Measurements from ENCODE around the gene TMEM219.
A peak's percentile ranks its signal among the peaks of the same experiment; 100 is the strongest.

The TMEM219 gene

DNA sequence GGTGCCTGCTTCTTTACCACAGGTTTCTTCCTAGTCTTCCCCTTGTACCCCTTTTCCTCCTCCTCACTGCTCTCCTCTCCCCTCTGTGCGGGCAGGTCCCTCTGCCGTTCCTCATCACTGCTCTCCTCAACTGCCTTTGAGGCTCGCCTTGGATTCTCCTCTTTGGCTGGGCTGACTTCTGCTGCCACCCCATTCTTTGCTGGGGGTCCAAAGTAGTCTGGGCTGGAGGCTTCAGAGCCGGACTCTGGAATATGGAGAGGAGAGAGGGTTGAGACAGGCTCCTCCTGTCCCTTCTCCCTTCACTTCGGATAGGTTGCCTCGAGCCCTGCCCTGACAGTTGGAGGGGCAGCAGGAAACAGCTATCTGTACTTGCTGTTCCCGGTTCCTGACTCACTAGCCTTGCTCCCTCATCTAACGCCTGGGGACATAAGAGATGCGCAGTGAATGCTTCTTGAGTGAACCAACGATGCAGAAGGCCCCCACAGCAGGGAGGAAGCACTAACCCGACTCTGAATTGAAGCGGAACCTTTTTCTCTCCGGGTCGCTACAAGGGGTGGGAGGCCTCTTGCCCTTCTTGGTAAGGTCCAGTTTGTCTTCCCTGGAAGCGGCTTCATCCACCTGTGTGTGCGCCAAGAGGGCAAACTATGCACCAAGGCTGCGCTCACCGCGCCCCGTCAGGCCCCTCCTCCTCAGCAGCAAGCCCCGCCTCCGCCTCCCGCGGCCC, 32.9 kb downstream of the TMEM219 start (continued):
- TF ChIP-seq, protein P1, sequence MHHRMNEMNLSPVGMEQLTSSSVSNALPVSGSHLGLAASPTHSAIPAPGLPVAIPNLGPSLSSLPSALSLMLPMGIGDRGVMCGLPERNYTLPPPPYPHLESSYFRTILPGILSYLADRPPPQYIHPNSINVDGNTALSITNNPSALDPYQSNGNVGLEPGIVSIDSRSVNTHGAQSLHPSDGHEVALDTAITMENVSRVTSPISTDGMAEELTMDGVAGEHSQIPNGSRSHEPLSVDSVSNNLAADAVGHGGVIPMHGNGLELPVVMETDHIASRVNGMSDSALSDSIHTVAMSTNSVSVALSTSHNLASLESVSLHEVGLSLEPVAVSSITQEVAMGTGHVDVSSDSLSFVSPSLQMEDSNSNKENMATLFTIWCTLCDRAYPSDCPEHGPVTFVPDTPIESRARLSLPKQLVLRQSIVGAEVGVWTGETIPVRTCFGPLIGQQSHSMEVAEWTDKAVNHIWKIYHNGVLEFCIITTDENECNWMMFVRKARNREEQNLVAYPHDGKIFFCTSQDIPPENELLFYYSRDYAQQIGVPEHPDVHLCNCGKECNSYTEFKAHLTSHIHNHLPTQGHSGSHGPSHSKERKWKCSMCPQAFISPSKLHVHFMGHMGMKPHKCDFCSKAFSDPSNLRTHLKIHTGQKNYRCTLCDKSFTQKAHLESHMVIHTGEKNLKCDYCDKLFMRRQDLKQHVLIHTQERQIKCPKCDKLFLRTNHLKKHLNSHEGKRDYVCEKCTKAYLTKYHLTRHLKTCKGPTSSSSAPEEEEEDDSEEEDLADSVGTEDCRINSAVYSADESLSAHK (tag by site-specific recombination; IDR thresholded peaks at IDR 0.05): peak; percentile 43; the same call in 1 of the 2 replicates
- TF ChIP-seq, protein P2, sequence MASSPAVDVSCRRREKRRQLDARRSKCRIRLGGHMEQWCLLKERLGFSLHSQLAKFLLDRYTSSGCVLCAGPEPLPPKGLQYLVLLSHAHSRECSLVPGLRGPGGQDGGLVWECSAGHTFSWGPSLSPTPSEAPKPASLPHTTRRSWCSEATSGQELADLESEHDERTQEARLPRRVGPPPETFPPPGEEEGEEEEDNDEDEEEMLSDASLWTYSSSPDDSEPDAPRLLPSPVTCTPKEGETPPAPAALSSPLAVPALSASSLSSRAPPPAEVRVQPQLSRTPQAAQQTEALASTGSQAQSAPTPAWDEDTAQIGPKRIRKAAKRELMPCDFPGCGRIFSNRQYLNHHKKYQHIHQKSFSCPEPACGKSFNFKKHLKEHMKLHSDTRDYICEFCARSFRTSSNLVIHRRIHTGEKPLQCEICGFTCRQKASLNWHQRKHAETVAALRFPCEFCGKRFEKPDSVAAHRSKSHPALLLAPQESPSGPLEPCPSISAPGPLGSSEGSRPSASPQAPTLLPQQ (tag by site-specific recombination; IDR thresholded peaks at IDR 0.05): no peak
- TF ChIP-seq ZNF335 (tag by site-specific recombination; conservative IDR thresholded peaks at IDR 0.05) (no peak), ZNF426 (tag by site-specific recombination; IDR thresholded peaks at IDR 0.05) (no peak)
- TF ChIP-seq, protein P3, sequence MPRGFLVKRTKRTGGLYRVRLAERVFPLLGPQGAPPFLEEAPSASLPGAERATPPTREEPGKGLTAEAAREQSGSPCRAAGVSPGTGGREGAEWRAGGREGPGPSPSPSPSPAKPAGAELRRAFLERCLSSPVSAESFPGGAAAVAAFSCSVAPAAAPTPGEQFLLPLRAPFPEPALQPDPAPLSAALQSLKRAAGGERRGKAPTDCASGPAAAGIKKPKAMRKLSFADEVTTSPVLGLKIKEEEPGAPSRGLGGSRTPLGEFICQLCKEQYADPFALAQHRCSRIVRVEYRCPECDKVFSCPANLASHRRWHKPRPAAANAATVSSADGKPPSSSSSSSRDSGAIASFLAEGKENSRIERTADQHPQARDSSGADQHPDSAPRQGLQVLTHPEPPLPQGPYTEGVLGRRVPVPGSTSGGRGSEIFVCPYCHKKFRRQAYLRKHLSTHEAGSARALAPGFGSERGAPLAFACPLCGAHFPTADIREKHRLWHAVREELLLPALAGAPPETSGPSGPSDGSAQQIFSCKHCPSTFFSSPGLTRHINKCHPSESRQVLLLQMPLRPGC (tag by site-specific recombination; IDR thresholded peaks at IDR 0.05): no peak
- TF ChIP-seq, protein P4, sequence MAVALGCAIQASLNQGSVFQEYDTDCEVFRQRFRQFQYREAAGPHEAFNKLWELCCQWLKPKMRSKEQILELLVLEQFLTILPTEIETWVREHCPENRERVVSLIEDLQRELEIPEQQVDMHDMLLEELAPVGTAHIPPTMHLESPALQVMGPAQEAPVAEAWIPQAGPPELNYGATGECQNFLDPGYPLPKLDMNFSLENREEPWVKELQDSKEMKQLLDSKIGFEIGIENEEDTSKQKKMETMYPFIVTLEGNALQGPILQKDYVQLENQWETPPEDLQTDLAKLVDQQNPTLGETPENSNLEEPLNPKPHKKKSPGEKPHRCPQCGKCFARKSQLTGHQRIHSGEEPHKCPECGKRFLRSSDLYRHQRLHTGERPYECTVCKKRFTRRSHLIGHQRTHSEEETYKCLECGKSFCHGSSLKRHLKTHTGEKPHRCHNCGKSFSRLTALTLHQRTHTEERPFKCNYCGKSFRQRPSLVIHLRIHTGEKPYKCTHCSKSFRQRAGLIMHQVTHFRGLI (tag by site-specific recombination; IDR thresholded peaks at IDR 0.05): no peak
- TF ChIP-seq, protein P5, sequence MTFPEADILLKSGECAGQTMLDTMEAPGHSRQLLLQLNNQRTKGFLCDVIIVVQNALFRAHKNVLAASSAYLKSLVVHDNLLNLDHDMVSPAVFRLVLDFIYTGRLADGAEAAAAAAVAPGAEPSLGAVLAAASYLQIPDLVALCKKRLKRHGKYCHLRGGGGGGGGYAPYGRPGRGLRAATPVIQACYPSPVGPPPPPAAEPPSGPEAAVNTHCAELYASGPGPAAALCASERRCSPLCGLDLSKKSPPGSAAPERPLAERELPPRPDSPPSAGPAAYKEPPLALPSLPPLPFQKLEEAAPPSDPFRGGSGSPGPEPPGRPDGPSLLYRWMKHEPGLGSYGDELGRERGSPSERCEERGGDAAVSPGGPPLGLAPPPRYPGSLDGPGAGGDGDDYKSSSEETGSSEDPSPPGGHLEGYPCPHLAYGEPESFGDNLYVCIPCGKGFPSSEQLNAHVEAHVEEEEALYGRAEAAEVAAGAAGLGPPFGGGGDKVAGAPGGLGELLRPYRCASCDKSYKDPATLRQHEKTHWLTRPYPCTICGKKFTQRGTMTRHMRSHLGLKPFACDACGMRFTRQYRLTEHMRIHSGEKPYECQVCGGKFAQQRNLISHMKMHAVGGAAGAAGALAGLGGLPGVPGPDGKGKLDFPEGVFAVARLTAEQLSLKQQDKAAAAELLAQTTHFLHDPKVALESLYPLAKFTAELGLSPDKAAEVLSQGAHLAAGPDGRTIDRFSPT (tag by site-specific recombination; IDR thresholded peaks at IDR 0.05): no peak

DNA sequence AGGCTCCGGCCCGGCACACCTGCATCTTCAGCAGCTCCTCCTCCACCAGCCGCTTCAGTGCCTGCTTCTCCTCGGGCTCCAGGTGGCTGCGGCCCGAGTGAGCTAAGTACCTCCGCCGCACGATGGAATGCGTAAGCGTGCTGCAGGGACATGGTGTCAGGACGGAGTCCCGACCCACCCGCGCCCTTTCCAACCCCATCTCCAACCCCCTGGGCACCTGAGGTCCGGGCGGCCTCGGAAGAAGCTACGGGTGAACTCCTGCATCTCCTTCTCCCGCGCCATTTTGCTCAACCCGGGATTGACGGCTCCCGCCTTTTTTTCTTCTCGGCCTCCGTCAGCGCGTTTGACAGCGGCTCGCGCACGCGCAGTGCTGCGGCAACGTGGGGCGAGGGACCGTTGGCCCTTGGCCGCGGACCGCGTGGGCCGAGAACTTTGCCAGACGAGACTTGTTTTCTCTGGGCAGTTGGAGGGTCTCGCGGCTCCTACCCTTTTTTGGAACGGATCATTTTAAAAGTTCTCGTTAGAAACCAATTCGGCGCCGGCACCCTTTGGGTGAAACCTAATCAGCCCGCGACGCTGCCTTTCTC, 33.5 kb downstream of the TMEM219 start, which contains the start of gene HIRIP3:
TSS of gene HIRIP3 (minus strand) at position 294 of the 587 bp plus-strand sequence. CDS start at position 282, 12 bp downstream.
- Histone ChIP-seq H3K36me3 (ENCODE audit: control insufficient read depth in 2 of 2, insufficient read depth in 1 of 2, low read length in 2 of 2) (peaks cover 8 to 78% of the 10 kb centered on the region in 2 experiments), H3K4me1 (ENCODE audit: control insufficient read depth, insufficient read depth, low read length) (no peaks in the 10 kb centered on the region; the same call in 1 of the 2 replicates), H3K4me3 (ENCODE audit: low read depth, low read length) (peak within 1 kb of the TSS; percentile 93), H3K27ac (ENCODE audit: extremely low read depth, low read depth, low read length) (peak within 1 kb of the TSS; percentile 91), H3K9me3 (ENCODE audit: control insufficient read depth, insufficient read depth, low read depth, low read length) (no peaks in the 10 kb centered on the region)
- POLR2A ChIA-PET: interaction anchor here (0.6 to 4.0 kb wide), 26 partner anchors 9 to 189 kb away, joined by 3 to 42 read pairs (median 4); partner anchors contain the start of genes ALDOA, ASPHD1, DOC2A and KCTD13
- CTCF ChIA-PET: interaction anchor here (0.6 to 2.1 kb wide), 7 partner anchors 11 to 958 kb away, joined by 3 to 12 read pairs (median 6); no protein-coding TSS in a partner anchor
- TF ChIP-seq YY1 (tag by site-specific recombination; IDR thresholded peaks at IDR 0.05): peak; percentile 77; the same call in 1 of the 2 replicates
- peak; percentile 91; the same call in 1 of the 2 replicates for TF ChIP-seq ZSCAN23 (tag by site-specific recombination; IDR thresholded peaks at IDR 0.05)
- peak; percentile 64; the same call in 1 of the 2 replicates for TF ChIP-seq ZNF843 (tag by site-specific recombination; IDR thresholded peaks at IDR 0.05)
- TF ChIP-seq, protein P6, sequence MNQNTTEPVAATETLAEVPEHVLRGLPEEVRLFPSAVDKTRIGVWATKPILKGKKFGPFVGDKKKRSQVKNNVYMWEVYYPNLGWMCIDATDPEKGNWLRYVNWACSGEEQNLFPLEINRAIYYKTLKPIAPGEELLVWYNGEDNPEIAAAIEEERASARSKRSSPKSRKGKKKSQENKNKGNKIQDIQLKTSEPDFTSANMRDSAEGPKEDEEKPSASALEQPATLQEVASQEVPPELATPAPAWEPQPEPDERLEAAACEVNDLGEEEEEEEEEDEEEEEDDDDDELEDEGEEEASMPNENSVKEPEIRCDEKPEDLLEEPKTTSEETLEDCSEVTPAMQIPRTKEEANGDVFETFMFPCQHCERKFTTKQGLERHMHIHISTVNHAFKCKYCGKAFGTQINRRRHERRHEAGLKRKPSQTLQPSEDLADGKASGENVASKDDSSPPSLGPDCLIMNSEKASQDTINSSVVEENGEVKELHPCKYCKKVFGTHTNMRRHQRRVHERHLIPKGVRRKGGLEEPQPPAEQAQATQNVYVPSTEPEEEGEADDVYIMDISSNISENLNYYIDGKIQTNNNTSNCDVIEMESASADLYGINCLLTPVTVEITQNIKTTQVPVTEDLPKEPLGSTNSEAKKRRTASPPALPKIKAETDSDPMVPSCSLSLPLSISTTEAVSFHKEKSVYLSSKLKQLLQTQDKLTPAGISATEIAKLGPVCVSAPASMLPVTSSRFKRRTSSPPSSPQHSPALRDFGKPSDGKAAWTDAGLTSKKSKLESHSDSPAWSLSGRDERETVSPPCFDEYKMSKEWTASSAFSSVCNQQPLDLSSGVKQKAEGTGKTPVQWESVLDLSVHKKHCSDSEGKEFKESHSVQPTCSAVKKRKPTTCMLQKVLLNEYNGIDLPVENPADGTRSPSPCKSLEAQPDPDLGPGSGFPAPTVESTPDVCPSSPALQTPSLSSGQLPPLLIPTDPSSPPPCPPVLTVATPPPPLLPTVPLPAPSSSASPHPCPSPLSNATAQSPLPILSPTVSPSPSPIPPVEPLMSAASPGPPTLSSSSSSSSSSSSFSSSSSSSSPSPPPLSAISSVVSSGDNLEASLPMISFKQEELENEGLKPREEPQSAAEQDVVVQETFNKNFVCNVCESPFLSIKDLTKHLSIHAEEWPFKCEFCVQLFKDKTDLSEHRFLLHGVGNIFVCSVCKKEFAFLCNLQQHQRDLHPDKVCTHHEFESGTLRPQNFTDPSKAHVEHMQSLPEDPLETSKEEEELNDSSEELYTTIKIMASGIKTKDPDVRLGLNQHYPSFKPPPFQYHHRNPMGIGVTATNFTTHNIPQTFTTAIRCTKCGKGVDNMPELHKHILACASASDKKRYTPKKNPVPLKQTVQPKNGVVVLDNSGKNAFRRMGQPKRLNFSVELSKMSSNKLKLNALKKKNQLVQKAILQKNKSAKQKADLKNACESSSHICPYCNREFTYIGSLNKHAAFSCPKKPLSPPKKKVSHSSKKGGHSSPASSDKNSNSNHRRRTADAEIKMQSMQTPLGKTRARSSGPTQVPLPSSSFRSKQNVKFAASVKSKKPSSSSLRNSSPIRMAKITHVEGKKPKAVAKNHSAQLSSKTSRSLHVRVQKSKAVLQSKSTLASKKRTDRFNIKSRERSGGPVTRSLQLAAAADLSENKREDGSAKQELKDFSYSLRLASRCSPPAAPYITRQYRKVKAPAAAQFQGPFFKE (tag by site-specific recombination; IDR thresholded peaks at IDR 0.05; ENCODE audit: borderline replicate concordance): 0 out of 2 replicates have a peak, but pooled peaks have one; percentile 60
- TF ChIP-seq ZNF510 (tag by site-specific recombination; IDR thresholded peaks at IDR 0.05; ENCODE audit: insufficient replicate concordance): no peak
- TF ChIP-seq, protein P7, sequence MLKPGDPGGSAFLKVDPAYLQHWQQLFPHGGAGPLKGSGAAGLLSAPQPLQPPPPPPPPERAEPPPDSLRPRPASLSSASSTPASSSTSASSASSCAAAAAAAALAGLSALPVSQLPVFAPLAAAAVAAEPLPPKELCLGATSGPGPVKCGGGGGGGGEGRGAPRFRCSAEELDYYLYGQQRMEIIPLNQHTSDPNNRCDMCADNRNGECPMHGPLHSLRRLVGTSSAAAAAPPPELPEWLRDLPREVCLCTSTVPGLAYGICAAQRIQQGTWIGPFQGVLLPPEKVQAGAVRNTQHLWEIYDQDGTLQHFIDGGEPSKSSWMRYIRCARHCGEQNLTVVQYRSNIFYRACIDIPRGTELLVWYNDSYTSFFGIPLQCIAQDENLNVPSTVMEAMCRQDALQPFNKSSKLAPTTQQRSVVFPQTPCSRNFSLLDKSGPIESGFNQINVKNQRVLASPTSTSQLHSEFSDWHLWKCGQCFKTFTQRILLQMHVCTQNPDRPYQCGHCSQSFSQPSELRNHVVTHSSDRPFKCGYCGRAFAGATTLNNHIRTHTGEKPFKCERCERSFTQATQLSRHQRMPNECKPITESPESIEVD (tag by site-specific recombination; IDR thresholded peaks at IDR 0.05): no peak
- no peak for TF ChIP-seq ZNF658 (tag by site-specific recombination; IDR thresholded peaks at IDR 0.05)
- no peak; the same call in 1 of the 2 replicates for TF ChIP-seq OSR2 (tag by site-specific recombination; IDR thresholded peaks at IDR 0.05)

All from HEK293 (cell line).